ENCODE measurements around the gene DYNC1I1. TPM values are rescaled to one million over a fixed set of nuclear protein-coding genes. Genes with fewer than 3 reads are reported as not detected.

The DYNC1I1 gene
- total and polyA plus RNA-seq, 2 of the 13 experiments (the other 11 are each of a cell fraction or from before 2014, with no cell fraction given) = not detected

DNA sequence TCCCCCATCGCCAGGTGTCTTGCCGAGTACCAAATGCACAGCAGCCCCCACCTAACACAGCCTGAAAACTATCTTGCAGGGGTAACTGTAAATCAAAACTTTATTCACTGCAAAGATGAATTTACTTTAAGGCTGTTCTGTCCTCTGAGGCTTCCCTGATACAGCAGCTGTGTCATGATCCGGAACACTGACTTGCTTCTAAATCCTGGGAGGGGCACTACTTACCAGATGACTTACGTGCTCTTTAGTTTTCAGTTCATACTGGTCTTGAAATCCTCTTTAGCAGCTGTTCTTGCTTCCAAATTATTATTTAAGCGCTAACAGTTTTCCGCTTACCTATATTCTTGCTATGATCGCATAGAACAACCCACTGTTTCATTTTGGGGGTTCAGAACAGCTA, 4.9 kb downstream of the DYNC1I1 start:
- no peak overlapping the region for H2AFZ ChIP-seq (ENCODE audit: low read length)
- no peaks in the 10 kb centered on the region for H3K36me3 ChIP-seq (replicated peaks in 1 of 2; ENCODE audit: control insufficient read depth in 1 of 2, insufficient read depth in 2 of 2, low read length in 2 of 2)
- in situ Hi-C loops (cut with HindIII; ENCODE audit: extremely low pct_ligation_motif_present, low pct_unique_long_range_greater_than_20kb) = no loop called here
- TF ChIP-seq, protein P1, sequence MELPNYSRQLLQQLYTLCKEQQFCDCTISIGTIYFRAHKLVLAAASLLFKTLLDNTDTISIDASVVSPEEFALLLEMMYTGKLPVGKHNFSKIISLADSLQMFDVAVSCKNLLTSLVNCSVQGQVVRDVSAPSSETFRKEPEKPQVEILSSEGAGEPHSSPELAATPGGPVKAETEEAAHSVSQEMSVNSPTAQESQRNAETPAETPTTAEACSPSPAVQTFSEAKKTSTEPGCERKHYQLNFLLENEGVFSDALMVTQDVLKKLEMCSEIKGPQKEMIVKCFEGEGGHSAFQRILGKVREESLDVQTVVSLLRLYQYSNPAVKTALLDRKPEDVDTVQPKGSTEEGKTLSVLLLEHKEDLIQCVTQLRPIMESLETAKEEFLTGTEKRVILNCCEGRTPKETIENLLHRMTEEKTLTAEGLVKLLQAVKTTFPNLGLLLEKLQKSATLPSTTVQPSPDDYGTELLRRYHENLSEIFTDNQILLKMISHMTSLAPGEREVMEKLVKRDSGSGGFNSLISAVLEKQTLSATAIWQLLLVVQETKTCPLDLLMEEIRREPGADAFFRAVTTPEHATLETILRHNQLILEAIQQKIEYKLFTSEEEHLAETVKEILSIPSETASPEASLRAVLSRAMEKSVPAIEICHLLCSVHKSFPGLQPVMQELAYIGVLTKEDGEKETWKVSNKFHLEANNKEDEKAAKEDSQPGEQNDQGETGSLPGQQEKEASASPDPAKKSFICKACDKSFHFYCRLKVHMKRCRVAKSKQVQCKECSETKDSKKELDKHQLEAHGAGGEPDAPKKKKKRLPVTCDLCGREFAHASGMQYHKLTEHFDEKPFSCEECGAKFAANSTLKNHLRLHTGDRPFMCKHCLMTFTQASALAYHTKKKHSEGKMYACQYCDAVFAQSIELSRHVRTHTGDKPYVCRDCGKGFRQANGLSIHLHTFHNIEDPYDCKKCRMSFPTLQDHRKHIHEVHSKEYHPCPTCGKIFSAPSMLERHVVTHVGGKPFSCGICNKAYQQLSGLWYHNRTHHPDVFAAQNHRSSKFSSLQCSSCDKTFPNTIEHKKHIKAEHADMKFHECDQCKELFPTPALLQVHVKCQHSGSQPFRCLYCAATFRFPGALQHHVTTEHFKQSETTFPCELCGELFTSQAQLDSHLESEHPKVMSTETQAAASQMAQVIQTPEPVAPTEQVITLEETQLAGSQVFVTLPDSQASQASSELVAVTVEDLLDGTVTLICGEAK (IDR thresholded peaks at IDR 0.05) = no peak
- TF ChIP-seq, protein P1 (CRISPR knock-in tag; IDR thresholded peaks at IDR 0.05) = no peak
- TF ChIP-seq SOX13 (IDR thresholded peaks at IDR 0.05) = no peak
- no peak for TF ChIP-seq SOX13 (CRISPR knock-in tag; conservative IDR thresholded peaks at IDR 0.05 in 1 of 2, IDR thresholded peaks at IDR 0.05 in 1 of 2)
- no peak for TF ChIP-seq PAWR (CRISPR knock-in tag; IDR thresholded peaks at IDR 0.05; ENCODE audit: borderline replicate concordance)
- H3K9me3 ChIP-seq (ENCODE audit: low read length) = no peaks in the 10 kb centered on the region
- no peak for ATAC-seq
- H3K27ac ChIP-seq (ENCODE audit: extremely low read length, insufficient read depth, low read length) = no peak overlapping the region
- 57% methylated on average over 7 of the region's 7 CpGs for WGBS (ENCODE audit: low lambda C conversion rate)
- H3K9ac ChIP-seq (ENCODE audit: insufficient read depth, low read depth, low read length) = no peak overlapping the region
- H3K27me3 ChIP-seq (ENCODE audit: control insufficient read depth in 1 of 2, insufficient read depth in 2 of 2, low read length in 2 of 2) = peaks cover 2 to 16% of the 10 kb centered on the region in 2 experiments
- H3K4me1 ChIP-seq (ENCODE audit: insufficient read depth, low read length) = 0 out of 2 replicates have a peak, but pooled peaks cover 5% of the 10 kb centered on the region
- no peaks in the 10 kb centered on the region for H3K79me2 ChIP-seq (ENCODE audit: insufficient read depth, low read length)
- H3K4me3 ChIP-seq (replicated peaks in 1 of 3; ENCODE audit: insufficient read depth in 1 of 3, low read depth in 2 of 3, low read length in 3 of 3) = no peak overlapping the region
- no TSS peak for BruUV-seq (replicated peaks)
- CTCF ChIA-PET (ENCODE audit: low intra/inter-chr PET ratio, low total read pairs) = no interaction called here
- FAIRE-seq = no peak
- POLR2A ChIA-PET = no interaction called here
- H4K20me1 ChIP-seq (ENCODE audit: insufficient read depth, low read length) = no peaks in the 10 kb centered on the region; the same call in 1 of the 2 replicates
- DNase-seq (ENCODE audit: low spot score) = no peak
- H3K4me2 ChIP-seq (ENCODE audit: low read depth, low read length) = no peak overlapping the region
- intact Hi-C loops (cut with micrococcal nuclease; ENCODE audit: unreplicated experiment) = no loop called here

All from HepG2 (cell line).